GM12892 (cell line): Measurements from ENCODE around the gene TMEM9B.

Experiments
- POLR2A ChIP-seq: IDR thresholded peaks from 2 replicates; pipeline ENCODE4 v1.6.1; 2011; ENCODE audit warnings: low read depth, low read length, control low read depth
- POLR2AphosphoS5 ChIP-seq: IDR thresholded peaks from 2 replicates; pipeline ENCODE4 v1.6.1; 2011; ENCODE audit warnings: low read depth, low read length, control low read depth

- TF ChIP-seq POLR2A (no peak), POLR2AphosphoS5 (no peak)
Observed at GRCh38 chr11:8980485-8980884, 16.2 kb upstream of the TMEM9B start.
